D341Med (cell line): Measurements from ENCODE around the gene TMEM255B.

Experiments used
- DNase-seq: peaks from one replicate; pipeline ENCODE4 v3.0.0; 2012; ENCODE audit warnings: low spot score

TMEM255B gene

GRCh38 chr13:113768018-113768905 is 9.2 kb downstream of the TMEM255B start:
- DNase-seq, result no peak

GRCh38 chr13:113769106-113769505 is 10.1 kb downstream of the TMEM255B start:
- DNase-seq, result no peak

GRCh38 chr13:113769881-113770280 is 10.9 kb downstream of the TMEM255B start:
- DNase-seq, result no peak

- no peak for DNase-seq
Observed at GRCh38 chr13:113770441-113770840, 11.4 kb downstream of the TMEM255B start.

GRCh38 chr13:113770937-113771336 is 11.9 kb downstream of the TMEM255B start:
- DNase-seq, result no peak

- DNase-seq, result no peak
Observed at GRCh38 chr13:113771709-113772331, 12.8 kb downstream of the TMEM255B start.

- DNase-seq, result no peak
Observed at GRCh38 chr13:113774177-113775107, 15.4 kb downstream of the TMEM255B start.

- DNase-seq, result no peak
Observed at GRCh38 chr13:113775451-113776145, 16.6 kb downstream of the TMEM255B start.

GRCh38 chr13:113776231-113777125 is 17.5 kb downstream of the TMEM255B start:
- no peak for DNase-seq

GRCh38 chr13:113777311-113778260 is 18.6 kb downstream of the TMEM255B start:
- no peak for DNase-seq

GRCh38 chr13:113781571-113781970 is 22.5 kb downstream of the TMEM255B start:
- DNase-seq, result no peak

- DNase-seq, result no peak
Observed at GRCh38 chr13:113782472-113782871, 23.4 kb downstream of the TMEM255B start.

- no peak for DNase-seq
Observed at GRCh38 chr13:113783200-113783881, 24.3 kb downstream of the TMEM255B start.

GRCh38 chr13:113783966-113784644 is 25.1 kb downstream of the TMEM255B start:
- no peak for DNase-seq

GRCh38 chr13:113784645-113785024 is 25.6 kb downstream of the TMEM255B start:
- DNase-seq, result no peak

GRCh38 chr13:113785051-113786010 is 26.3 kb downstream of the TMEM255B start:
- DNase-seq, result no peak

- DNase-seq, result no peak
Observed at GRCh38 chr13:113786262-113786841, 27.3 kb downstream of the TMEM255B start.
